Subcutaneous abdominal adipose tissue (tissue), 5 donors: ENCODE results near the gene KBTBD12.

Experiments
- H3K27ac ChIP-seq: one replicate; pipeline ENCODE4 v1.7.0; 2013; ENCODE audit warnings: low read depth, mild to moderate bottlenecking, inconsistent platforms, low read length, moderate library complexity
- H3K27me3 ChIP-seq, 5 donors: one replicate each; pipeline ENCODE4 v1.7.0; 2013; ENCODE audit warnings: low read length in 5 of 5, inconsistent platforms in 1 of 5; ENCODE audit not compliant: control insufficient read depth in 5 of 5, insufficient read depth in 4 of 5
- H3K36me3 ChIP-seq, 5 donors: one replicate each; pipeline ENCODE4 v1.7.0; 2013; ENCODE audit warnings: low read length in 5 of 5; ENCODE audit not compliant: control insufficient read depth in 5 of 5, insufficient read depth in 5 of 5
- H3K4me1 ChIP-seq, 5 donors: one replicate each; pipeline ENCODE4 v1.7.0; 2013; ENCODE audit warnings: low read length in 5 of 5, mild to moderate bottlenecking in 3 of 5, moderate library complexity in 1 of 5; ENCODE audit not compliant: control insufficient read depth in 5 of 5, insufficient read depth in 5 of 5
- H3K4me3 ChIP-seq, 5 donors: one replicate each; pipeline ENCODE4 v1.7.0; 2013; ENCODE audit warnings: low read length in 5 of 5, low read depth in 1 of 5
- H3K9ac ChIP-seq, 5 donors: one replicate each; pipeline ENCODE4 v1.7.0; 2013; ENCODE audit warnings: low read length in 5 of 5, mild to moderate bottlenecking in 4 of 5, moderate library complexity in 3 of 5
- H3K9me3 ChIP-seq, 5 donors: one replicate each; pipeline ENCODE4 v1.7.0; 2013; ENCODE audit warnings: low read length in 5 of 5; ENCODE audit not compliant: control insufficient read depth in 5 of 5
- donor health status: healthy.
- donor health status: healthy.
- donor health status: healthy.
- donor health status: healthy.
- donor health status: healthy.

Gene KBTBD12

DNA sequence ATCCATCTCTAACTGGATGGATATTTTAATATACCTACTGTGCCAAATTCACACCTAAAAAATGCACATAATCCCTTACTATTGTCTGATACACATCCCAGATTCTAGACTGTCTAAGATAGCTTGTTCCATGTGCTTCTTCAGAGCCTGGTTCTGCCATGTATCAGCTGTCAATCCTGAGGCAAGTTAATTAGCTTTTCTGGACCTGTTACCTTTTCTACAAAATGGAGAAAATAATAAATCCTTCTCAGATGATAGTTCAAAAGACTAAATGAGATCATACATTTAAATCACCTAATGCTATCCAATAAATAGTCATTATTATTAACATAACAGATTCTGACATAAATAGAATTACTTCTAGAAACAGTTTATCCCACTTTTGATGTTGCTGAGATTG, 66.1 kb downstream of the KBTBD12 start:
- no peaks in the 10 kb centered on the region for H3K27me3 ChIP-seq
- H3K27ac ChIP-seq: no peak overlapping the region
- no peaks in the 10 kb centered on the region for H3K36me3 ChIP-seq
- H3K4me3 ChIP-seq: no peak overlapping the region
- H3K9ac ChIP-seq: no peak overlapping the region
- peaks cover 0 to 6% (median 0%) of the 10 kb centered on the region in 5 donors for H3K4me1 ChIP-seq
- H3K9me3 ChIP-seq: no peaks in the 10 kb centered on the region

DNA sequence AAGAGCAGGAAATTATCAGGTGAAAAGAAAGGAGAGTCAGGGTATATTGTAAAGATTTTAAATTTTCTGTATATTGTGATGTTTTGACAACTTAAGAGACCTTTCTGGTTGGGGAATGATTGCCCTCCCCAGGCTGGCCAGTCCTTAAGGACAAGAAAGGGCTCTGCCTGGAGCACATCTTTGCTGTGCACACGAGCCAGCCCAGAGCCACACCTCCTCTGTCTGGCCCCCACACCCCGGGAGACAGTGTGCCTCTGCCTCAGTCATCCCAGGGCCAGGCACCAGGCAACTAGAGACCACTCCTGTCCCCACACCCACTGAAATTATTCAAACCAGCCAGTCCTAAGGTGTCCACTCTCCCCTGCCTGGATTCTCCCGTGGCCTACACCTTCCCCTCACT, 67.1 kb downstream of the KBTBD12 start:
- no peak overlapping the region for H3K9ac ChIP-seq
- H3K27ac ChIP-seq: no peak overlapping the region
- H3K4me1 ChIP-seq: peaks cover 0 to 9% (median 0%) of the 10 kb centered on the region in 5 donors
- no peaks in the 10 kb centered on the region for H3K9me3 ChIP-seq
- no peaks in the 10 kb centered on the region for H3K27me3 ChIP-seq
- no peaks in the 10 kb centered on the region for H3K36me3 ChIP-seq
- no peak overlapping the region for H3K4me3 ChIP-seq

DNA sequence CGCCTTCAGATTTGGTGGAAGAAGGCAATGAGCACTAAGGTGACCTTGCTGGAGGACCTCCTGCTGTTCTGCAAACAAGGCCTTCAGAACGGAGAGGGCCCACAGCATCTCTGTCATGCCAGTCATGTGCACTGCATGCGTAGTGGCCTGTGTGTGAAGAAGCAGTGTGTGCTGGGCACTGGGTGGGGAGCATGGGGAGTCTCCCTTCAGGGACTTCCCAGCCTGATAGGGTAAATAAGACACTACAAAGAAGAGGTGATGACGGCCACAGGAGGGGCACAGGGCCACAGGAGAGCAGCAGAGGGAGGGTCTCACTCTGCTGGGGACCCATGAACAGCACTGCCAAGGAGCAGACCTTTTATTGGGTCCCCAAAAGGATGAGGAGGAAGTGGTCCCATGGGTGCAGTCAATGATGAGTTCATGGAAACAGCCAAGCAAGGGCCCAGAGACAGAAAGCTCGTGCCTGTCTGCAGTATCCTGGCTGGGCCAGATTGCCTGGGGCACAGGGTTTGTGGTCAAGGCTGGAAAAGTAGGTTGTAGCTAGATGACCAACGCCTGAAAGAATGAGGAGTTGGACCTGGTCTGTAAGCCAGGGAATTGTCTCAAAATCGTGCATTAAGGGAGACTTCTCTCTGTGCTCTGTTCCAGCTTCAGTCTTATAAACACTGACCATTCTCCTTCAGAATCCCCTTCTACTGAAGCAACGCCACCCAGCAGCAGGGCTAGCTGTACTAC, 69.4 kb downstream of the KBTBD12 start:
- no peak overlapping the region for H3K27ac ChIP-seq
- peaks cover 0 to 3% (median 0%) of the 10 kb centered on the region in 5 donors for H3K27me3 ChIP-seq
- H3K4me1 ChIP-seq: peaks cover 0 to 9% (median 0%) of the 10 kb centered on the region in 5 donors
- H3K9ac ChIP-seq: no peak overlapping the region
- H3K36me3 ChIP-seq: no peaks in the 10 kb centered on the region
- H3K9me3 ChIP-seq: no peaks in the 10 kb centered on the region
- H3K4me3 ChIP-seq: no peak overlapping the region

DNA sequence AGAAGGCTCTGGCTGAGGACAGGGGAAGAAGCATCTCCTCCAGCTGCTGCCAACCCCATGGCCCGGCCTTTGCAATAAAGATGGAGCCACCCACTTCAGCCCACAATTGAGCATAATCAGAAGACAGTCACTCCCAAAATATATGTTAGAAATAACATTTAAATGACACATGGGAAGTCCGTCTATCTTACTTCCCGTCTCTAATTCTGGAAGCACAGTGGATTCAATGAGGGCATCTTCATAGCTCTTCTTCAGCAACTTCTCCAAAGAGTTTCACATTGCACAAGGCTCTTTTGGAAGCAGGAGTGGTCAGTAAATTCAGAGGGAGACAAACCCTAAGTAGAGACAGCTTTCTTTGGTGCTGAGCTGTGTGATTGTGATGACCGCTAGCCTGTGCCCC, 70.2 kb downstream of the KBTBD12 start:
- H3K9ac ChIP-seq: no peak overlapping the region
- H3K4me1 ChIP-seq: peaks cover 0 to 9% (median 0%) of the 10 kb centered on the region in 5 donors
- H3K27ac ChIP-seq: no peak overlapping the region
- H3K9me3 ChIP-seq: no peaks in the 10 kb centered on the region
- no peaks in the 10 kb centered on the region for H3K36me3 ChIP-seq
- no peak overlapping the region for H3K4me3 ChIP-seq
- H3K27me3 ChIP-seq: peaks cover 0 to 4% (median 0%) of the 10 kb centered on the region in 5 donors

DNA sequence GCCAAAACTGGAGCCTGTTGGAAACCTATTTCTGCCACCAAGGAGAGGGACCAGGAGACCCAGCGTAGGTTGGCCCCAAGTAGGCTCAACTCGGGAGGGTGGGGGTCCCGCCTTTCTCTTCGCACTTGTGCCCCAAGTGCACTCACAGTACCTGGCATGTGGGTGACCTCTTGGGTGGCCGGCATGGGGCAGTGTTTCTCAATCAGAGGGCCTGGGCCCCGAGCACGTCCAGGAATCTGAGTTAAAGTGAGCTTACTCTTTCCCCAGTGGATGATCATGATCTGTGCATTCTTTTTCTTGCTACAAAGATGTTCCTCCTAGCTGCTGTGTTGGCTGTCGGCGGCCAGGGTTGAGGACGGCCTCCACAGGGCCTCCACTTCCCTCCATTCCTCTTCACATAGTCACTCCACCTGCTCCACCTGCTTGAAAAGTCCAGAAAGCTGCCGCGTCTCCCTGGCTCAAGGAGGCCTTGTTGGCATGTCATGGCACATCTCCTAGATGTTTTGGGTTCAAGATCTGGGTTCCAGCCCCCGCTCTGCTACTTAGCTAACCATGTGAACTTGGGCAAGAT, 70.7 kb downstream of the KBTBD12 start:
- peaks cover 0 to 4% (median 0%) of the 10 kb centered on the region in 5 donors for H3K27me3 ChIP-seq
- no peak overlapping the region for H3K9ac ChIP-seq
- peaks cover 0 to 9% (median 0%) of the 10 kb centered on the region in 5 donors for H3K4me1 ChIP-seq
- no peaks in the 10 kb centered on the region for H3K36me3 ChIP-seq
- H3K4me3 ChIP-seq: no peak overlapping the region
- no peak overlapping the region for H3K27ac ChIP-seq
- no peaks in the 10 kb centered on the region for H3K9me3 ChIP-seq

DNA sequence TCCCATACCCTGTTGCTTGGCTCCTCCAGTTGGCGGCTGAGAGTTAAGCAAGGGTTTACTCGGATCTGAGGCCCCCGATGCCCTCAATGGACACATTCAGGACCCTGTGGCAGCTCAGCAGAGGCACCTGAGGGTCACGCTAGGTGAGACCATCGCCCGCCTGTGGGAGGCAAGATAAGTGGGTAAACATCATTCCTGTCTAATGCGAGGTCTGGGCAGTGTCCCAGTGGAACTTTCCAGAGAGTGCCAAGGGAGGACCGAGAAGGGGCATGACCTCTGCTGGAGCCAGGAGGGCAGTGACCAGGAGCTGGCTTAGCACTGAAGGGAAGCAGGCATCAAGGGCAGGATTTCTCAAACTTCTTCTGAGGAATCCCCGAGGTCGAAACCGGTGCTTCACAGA, 71.8 kb downstream of the KBTBD12 start:
- H3K27ac ChIP-seq: no peak overlapping the region
- H3K4me1 ChIP-seq: peaks cover 0 to 9% (median 0%) of the 10 kb centered on the region in 5 donors
- H3K9ac ChIP-seq: no peak overlapping the region
- peaks cover 0 to 4% (median 0%) of the 10 kb centered on the region in 5 donors for H3K27me3 ChIP-seq
- no peaks in the 10 kb centered on the region for H3K9me3 ChIP-seq
- H3K36me3 ChIP-seq: no peaks in the 10 kb centered on the region
- no peak overlapping the region for H3K4me3 ChIP-seq

DNA sequence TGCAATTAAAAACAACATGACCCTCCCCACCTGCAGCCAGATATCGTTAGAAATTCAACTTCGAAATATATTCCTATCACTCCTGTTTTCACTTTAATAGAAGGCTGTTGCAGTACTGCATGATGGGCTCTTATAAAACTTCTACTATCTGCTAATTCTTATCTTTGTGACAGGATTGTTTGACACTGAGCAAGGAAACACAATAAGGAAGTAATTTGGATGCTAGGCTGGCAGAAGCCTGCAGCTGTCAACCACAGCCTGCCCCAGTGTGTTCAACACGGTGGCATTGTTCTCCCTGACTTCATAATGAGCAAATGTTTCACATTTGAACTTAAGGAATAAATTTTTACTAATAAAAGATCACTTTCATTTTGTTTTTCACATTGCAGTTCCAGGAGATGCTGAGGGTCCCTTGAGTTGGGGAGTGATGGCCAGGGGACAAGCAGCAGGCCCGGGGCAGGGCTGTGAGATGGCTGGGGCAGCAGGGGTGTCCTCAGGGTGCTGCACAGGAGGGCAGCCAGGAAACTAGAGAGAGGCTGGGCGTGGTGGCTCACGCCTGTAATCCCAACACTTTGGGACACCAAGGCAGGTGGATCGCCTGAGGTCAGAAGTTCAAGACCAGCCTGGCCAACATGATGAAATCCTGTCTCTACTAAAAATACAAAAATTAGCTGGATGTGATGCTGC, 72.4 kb downstream of the KBTBD12 start:
- peaks cover 0 to 4% (median 0%) of the 10 kb centered on the region in 5 donors for H3K27me3 ChIP-seq
- no peak overlapping the region for H3K4me3 ChIP-seq
- no peaks in the 10 kb centered on the region for H3K36me3 ChIP-seq
- H3K27ac ChIP-seq: no peak overlapping the region
- no peaks in the 10 kb centered on the region for H3K9me3 ChIP-seq
- H3K4me1 ChIP-seq: peaks cover 0 to 9% (median 0%) of the 10 kb centered on the region in 5 donors
- no peak overlapping the region for H3K9ac ChIP-seq

DNA sequence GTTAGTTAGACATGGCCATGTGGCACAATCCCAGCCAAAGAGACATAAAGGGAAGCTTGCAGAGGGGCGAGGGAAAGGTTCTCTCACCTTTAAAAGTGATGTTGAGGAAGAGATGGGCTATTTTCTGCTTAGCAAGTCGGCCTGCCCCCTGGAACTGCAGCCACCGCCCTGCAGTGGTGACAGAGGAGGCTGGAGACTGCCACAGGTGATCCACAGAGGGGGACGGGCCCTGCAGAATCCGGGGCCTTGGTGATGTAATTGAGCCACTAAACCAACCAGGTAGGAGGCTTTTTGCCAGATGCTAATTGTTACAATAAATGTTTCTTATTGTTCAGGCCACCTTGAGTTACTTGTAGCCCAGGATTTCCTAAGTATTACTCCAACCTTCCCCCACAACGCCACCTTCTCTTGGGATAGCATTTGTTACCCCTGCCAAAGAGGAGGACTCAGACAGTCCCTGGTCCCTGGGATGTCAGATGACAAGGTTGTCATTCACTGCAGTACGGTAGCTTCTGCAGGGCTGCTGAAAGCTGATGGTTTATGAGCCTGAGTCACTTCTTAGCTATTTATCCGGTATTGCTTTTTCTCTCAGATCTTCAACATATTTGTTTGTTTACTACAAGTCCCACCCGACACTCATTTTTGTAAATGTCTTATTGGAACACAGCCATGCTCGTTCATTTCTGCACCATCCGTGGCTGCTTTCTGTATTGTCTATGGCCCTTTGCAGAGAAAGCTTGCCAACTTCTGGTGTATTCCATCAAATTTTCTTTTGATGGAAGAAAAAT, 73.9 kb downstream of the KBTBD12 start:
- Histone ChIP-seq H3K9me3 (no peaks in the 10 kb centered on the region), H3K36me3 (no peaks in the 10 kb centered on the region), H3K4me3 (no peak overlapping the region), H3K9ac (no peak overlapping the region), H3K27me3 (peaks cover 0 to 4% (median 0%) of the 10 kb centered on the region in 5 donors), H3K27ac (no peak overlapping the region), H3K4me1 (peaks cover 0 to 9% (median 0%) of the 10 kb centered on the region in 5 donors)

DNA sequence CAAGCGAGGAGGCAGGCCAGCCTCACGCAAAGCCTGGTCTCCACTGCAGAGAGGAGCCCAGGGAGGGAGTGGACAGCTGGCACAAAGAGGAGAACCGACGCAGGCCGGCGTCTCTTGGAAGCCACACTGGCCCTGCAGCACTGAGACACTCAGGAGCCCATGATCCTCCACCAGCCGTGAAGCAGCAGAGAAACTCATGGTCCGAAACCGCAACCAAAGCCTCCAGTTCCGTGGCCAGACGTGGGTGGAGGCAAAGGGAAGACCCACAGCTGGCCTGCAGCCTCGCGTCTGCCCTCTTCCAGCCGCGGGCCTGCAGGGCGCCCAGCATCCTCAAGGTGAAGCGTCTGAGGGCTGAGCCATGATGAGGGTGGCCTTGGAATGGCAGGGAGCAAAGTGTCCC, 75.0 kb downstream of the KBTBD12 start:
- H3K9me3 ChIP-seq: peaks cover 0 to 4% (median 0%) of the 10 kb centered on the region in 5 donors
- H3K27me3 ChIP-seq: peaks cover 0 to 4% (median 0%) of the 10 kb centered on the region in 5 donors
- no peaks in the 10 kb centered on the region for H3K36me3 ChIP-seq
- peaks cover 0 to 9% (median 0%) of the 10 kb centered on the region in 5 donors for H3K4me1 ChIP-seq
- H3K9ac ChIP-seq: no peak overlapping the region
- no peak overlapping the region for H3K4me3 ChIP-seq
- no peak overlapping the region for H3K27ac ChIP-seq
